OCI-LY1 (cell line): ENCODE results near the gene NUAK1.

ENCODE experiments used
- EZH2 ChIP-seq: fragments of 200-600 bp; sonication (generic), shearing (Covaris generic); IDR thresholded peaks from 2 replicates; pipeline ENCODE4 v1.8.0; 2017; ENCODE audit warnings: borderline replicate concordance, mixed run types, mild to moderate bottlenecking, antibody characterized with exemption, low read length, moderate library complexity, mixed read lengths
- TF ChIP-seq, protein P1 (sequence below): fragments of 200-600 bp; sonication (generic), shearing (Covaris generic); IDR thresholded peaks from 2 replicates; pipeline ENCODE4 v1.5.1; 2017; ENCODE audit warnings: mild to moderate bottlenecking, antibody characterized with exemption, low read length, moderate library complexity, mixed read lengths

DNA sequence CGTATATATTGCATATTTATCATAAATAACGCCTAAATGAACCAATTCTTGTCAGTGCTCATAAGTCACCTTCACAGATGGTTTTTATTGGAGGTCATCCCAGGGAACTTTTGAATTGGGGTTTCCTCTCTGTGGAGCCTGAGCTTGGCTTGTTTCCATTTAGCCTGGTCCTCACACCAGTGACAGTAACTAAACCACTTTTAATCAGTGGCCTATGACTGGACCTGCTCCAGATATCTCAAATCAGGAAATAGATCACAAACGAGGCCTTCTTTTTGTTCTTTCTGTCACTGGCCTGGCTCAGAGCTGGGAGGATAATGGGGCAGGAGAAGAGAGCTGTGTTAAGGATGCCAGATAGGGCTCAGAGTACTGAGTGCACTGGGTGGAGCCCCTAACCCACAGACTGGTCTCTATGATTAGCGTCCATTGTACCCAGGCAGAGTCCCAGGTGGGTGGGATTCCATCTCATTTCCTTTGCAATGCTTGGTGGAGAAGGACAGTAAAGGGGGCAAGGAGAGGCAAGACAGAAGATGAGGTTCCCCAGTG is 92.4 kb downstream of the NUAK1 start:
- TF ChIP-seq, protein P1, sequence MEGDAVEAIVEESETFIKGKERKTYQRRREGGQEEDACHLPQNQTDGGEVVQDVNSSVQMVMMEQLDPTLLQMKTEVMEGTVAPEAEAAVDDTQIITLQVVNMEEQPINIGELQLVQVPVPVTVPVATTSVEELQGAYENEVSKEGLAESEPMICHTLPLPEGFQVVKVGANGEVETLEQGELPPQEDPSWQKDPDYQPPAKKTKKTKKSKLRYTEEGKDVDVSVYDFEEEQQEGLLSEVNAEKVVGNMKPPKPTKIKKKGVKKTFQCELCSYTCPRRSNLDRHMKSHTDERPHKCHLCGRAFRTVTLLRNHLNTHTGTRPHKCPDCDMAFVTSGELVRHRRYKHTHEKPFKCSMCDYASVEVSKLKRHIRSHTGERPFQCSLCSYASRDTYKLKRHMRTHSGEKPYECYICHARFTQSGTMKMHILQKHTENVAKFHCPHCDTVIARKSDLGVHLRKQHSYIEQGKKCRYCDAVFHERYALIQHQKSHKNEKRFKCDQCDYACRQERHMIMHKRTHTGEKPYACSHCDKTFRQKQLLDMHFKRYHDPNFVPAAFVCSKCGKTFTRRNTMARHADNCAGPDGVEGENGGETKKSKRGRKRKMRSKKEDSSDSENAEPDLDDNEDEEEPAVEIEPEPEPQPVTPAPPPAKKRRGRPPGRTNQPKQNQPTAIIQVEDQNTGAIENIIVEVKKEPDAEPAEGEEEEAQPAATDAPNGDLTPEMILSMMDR, result no peak
- TF ChIP-seq EZH2, result no peak
